ENCODE results near the gene ASB2.

DNA sequence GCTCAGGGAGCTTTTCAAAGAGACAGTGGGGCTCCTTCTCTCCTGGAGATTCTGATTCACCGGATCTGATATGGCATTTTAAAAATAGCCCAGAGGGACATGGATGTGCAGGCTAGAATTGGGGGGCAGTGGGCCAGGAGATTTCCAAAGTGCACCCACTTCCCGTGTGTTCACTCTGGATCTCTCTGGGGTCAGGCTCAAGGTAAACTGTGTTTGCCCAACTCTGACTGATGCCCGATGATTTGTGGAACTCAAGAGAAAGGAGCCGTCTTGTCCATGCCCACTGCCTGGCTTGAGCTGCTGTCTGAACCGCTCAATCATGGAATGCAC, 31.3 kb downstream of the ASB2 start:
- TF ChIP-seq, protein P1, sequence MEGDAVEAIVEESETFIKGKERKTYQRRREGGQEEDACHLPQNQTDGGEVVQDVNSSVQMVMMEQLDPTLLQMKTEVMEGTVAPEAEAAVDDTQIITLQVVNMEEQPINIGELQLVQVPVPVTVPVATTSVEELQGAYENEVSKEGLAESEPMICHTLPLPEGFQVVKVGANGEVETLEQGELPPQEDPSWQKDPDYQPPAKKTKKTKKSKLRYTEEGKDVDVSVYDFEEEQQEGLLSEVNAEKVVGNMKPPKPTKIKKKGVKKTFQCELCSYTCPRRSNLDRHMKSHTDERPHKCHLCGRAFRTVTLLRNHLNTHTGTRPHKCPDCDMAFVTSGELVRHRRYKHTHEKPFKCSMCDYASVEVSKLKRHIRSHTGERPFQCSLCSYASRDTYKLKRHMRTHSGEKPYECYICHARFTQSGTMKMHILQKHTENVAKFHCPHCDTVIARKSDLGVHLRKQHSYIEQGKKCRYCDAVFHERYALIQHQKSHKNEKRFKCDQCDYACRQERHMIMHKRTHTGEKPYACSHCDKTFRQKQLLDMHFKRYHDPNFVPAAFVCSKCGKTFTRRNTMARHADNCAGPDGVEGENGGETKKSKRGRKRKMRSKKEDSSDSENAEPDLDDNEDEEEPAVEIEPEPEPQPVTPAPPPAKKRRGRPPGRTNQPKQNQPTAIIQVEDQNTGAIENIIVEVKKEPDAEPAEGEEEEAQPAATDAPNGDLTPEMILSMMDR (IDR thresholded peaks at IDR 0.05; ENCODE audit: borderline replicate concordance, extremely low read depth, low read length, poor library complexity, severe bottlenecking): no peak
- TF ChIP-seq EZH2 (IDR thresholded peaks at IDR 0.05; ENCODE audit: borderline replicate concordance, low read depth, low read length, severe bottlenecking): no peak

Data from DND-41 (cell line).